Measurements from ENCODE around the gene TPRKB. TPM values are rescaled to one million over a fixed set of nuclear protein-coding genes. Genes with fewer than 3 reads are reported as not detected.
"Not testable (repeated sequence)": the region's sequence is repeated elsewhere in the genome, so short reads cannot be mapped to it uniquely, and the experiment has no call there.

Gene TPRKB
- total RNA-seq, 2 experiments from 2014 or later = 43.7 to 50.0 TPM

DNA sequence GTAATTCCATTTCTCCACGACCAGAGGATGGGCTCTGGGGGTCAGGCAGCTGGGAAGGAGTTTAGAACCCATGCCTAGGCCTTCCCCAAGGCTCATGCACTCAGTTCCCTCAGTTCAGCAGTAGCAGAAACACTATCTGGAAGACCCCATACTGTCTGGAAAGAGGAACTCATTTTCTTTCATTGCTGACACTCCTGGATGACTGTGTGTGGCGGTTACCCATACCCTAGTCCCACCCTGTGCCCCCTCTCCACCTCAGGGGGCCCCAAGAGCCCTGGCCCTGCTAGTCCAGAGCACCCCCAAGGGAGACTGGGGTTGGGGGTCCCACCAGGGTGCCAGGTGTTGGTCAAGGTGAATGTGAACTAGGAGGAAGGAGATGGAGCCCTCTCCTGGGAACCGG is 29.5 kb downstream of the TPRKB start:
- POLR2A ChIA-PET = no interaction called here
- Mint-ChIP-seq H3K9me3 (ENCODE audit: insufficient read depth) (no peaks in the 10 kb centered on the region), H3K27me3 (ENCODE audit: low read depth) (peaks cover 4% of the 10 kb centered on the region), H3K36me3 (ENCODE audit: low read depth) (no peaks in the 10 kb centered on the region), H3K4me1 (ENCODE audit: low read depth) (peaks cover 5% of the 10 kb centered on the region), H3K27ac (no peak overlapping the region), H3K4me3 (no peak overlapping the region)
- DNase-seq (no peak), ATAC-seq (no peak)
- CTCF ChIA-PET = no interaction called here

DNA sequence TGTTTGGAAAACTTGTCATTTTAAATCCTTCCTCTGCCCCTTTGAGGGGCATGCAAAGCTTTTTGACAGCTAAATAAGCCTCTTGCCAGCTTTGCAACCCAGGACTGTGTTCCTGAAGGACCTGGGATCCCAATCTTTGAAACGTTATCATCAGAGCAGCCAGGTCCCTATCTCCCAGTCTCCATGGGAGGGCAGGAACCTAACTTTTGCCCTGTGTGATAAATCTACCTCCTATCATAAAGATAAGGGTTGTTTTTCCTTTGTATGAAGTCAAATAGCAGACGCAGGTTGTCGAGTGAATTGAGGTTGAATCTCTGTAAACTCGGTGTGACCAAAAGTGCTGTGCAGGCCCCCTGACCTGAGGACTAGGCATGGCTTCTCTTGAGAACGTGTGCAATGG is 30.1 kb downstream of the TPRKB start:
- CTCF ChIA-PET = no interaction called here
- H3K27me3 Mint-ChIP-seq (ENCODE audit: low read depth) = peaks cover 4% of the 10 kb centered on the region
- no peaks in the 10 kb centered on the region for H3K9me3 Mint-ChIP-seq (ENCODE audit: insufficient read depth)
- no peak overlapping the region for H3K4me3 Mint-ChIP-seq
- POLR2A ChIA-PET = no interaction called here
- H3K27ac Mint-ChIP-seq = no peak overlapping the region
- ATAC-seq = no peak
- DNase-seq = no peak
- no peaks in the 10 kb centered on the region for H3K36me3 Mint-ChIP-seq (ENCODE audit: low read depth)
- H3K4me1 Mint-ChIP-seq (ENCODE audit: low read depth) = peaks cover 5% of the 10 kb centered on the region

DNA sequence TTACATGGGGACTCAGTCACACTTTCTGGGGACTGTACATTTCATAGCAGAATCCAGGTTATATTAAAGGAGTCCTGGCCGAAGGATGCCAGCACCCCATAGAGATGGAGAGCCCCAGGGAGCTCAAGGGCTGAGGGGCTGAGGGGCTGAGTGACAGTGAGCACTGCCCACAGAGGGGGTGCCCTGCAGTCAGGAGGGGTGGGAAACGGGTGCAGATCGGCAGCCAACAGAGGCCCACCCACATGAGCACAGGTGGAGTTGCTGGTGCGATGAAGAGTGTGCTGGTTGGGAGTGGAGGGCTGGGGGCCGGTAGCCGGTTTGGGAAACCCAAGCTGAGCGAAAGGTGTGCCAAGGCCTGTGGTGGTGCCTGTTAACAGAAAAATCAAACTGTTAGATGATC is 32.1 kb downstream of the TPRKB start:
- Mint-ChIP-seq H3K36me3 (ENCODE audit: low read depth) (no peaks in the 10 kb centered on the region), H3K4me1 (ENCODE audit: low read depth) (peaks cover 5% of the 10 kb centered on the region), H3K4me3 (no peak overlapping the region), H3K9me3 (ENCODE audit: insufficient read depth) (no peaks in the 10 kb centered on the region), H3K27me3 (ENCODE audit: low read depth) (no peaks in the 10 kb centered on the region), H3K27ac (no peak overlapping the region)
- ATAC-seq (no peak), DNase-seq (no peak)
- POLR2A ChIA-PET = no interaction called here
- CTCF ChIA-PET = no interaction called here

DNA sequence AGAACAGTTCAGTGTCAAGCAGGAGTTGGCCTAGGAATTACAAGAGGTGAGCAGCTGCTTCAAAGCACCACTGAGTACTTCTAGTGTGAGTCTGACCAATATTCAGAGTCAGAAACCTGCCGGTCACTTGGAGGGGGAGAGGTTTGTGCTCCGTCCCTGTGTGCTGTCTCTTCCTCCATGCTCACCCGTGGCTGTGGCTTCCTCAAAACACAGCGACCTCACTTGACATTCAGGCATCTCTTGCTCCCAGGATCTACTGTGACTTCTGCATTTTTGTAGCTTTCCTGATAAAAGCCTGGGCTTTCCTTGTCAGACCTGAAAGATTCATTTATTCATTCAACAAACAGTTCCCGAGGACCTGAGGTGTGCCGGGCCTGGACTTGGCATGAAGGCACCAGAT is 32.9 kb downstream of the TPRKB start:
- no peak for DNase-seq
- ChIA-PET CTCF (no interaction called here), POLR2A (no interaction called here)
- Mint-ChIP-seq H3K36me3 (ENCODE audit: low read depth) (no peaks in the 10 kb centered on the region), H3K4me1 (ENCODE audit: low read depth) (peaks cover 5% of the 10 kb centered on the region), H3K27me3 (ENCODE audit: low read depth) (no peaks in the 10 kb centered on the region), H3K9me3 (ENCODE audit: insufficient read depth) (no peaks in the 10 kb centered on the region), H3K27ac (no peak overlapping the region), H3K4me3 (no peak overlapping the region)
- no peak for ATAC-seq

DNA sequence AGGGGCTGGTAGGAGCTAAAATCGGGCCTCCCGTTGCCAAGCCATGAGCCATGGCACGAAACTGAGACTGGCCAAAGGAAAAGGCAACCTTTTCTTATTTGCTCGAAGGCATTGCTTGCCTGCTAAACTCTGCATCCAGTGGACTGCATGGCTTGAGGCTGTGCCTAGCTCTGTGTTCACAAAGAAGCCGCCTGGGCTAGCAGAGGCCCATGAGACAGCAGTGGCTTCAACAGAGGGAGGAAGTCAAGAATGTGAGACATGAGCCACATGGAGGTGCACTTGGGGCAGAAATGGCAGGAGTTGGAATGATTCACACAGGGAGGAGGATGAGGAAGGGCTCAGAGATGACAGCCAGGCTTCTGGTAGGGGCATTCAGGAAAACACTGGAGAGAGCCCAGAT is 33.5 kb downstream of the TPRKB start:
- DNase-seq = no peak

DNA sequence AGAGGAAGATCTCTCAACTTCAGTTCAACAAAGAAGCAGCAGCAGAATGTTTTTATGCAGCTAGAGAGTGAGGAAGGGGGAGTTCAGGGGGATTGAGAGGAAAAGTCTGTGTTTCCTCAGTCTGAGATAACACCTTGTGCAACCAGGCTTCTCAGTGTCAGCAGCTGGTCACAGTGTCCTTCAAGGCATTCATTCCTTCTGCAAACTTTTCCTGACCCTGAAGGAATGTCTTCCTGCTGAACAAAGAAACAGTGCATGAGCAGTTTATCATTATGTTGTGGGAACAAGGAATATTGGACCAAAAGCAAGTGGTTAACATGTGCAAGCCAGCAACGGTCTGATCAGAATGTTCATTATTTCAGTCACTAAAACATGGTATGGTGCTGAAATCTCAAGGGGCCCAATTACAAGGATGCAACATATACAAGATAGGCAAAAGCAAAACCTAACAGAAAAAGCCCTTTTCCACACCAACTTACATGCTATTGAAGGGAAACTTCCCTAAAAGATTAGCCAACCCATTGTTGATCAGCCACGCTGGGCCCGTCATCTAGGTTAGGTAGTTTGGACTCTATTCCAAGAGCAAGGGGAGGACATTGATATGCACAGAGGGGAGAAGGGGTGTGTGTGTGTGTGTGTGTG is 34.2 kb downstream of the TPRKB start:
- H3K4me1 Mint-ChIP-seq (ENCODE audit: low read depth); H3K27ac Mint-ChIP-seq; H3K36me3 Mint-ChIP-seq (ENCODE audit: low read depth); H3K9me3 Mint-ChIP-seq (ENCODE audit: insufficient read depth); H3K27me3 Mint-ChIP-seq (ENCODE audit: low read depth); CTCF ChIA-PET; ATAC-seq; POLR2A ChIA-PET; H3K4me3 Mint-ChIP-seq; DNase-seq: not testable (repeated sequence)

More for the DNA sequence above, 33.5 kb downstream of the TPRKB start:
- Mint-ChIP-seq H3K36me3 (ENCODE audit: low read depth) (no peaks in the 10 kb centered on the region), H3K4me3 (no peak overlapping the region), H3K27me3 (ENCODE audit: low read depth) (no peaks in the 10 kb centered on the region), H3K4me1 (ENCODE audit: low read depth) (peaks cover 5% of the 10 kb centered on the region), H3K9me3 (ENCODE audit: insufficient read depth) (no peaks in the 10 kb centered on the region), H3K27ac (no peak overlapping the region)
- CTCF ChIA-PET = no interaction called here
- POLR2A ChIA-PET = no interaction called here
- no peak for ATAC-seq

DNA sequence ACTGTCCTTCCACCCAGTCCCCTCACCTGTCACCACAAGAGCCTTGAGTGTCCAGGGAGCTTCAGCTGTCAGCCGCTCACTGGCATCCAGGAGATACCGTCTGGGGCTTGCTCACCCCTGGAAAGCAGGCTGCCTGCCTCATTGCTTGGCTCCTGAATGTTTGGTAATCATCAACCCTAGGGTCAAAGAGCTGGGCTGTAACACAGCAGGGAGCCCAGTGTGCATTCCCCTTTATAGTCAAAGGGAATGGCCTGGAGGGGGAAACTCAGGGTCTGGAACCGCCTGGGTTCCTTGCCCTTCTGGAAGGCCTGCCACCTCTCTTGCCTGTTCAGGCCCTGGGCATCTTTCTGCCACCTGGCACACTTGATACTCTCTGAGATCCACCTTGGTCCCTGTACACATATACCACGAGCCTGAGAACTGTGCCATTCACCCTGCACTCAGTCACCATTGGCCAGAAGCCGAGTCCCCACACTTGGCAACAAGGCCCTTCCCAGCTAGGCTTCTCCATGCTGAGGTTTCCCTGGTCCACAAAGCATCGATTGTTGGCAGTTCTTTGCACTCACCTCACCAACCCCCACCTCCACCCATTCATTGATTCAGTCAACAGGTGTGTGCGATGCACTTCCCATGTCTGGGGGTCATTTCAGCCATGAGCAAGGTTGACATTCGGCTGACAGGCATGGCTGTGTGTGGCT is 35.0 kb downstream of the TPRKB start:
- ATAC-seq (no peak), DNase-seq (no peak)
- Mint-ChIP-seq H3K27me3 (ENCODE audit: low read depth) (no peaks in the 10 kb centered on the region), H3K36me3 (ENCODE audit: low read depth) (no peaks in the 10 kb centered on the region), H3K27ac (no peak overlapping the region), H3K4me3 (no peak overlapping the region), H3K9me3 (ENCODE audit: insufficient read depth) (no peaks in the 10 kb centered on the region), H3K4me1 (ENCODE audit: low read depth) (peaks cover 5% of the 10 kb centered on the region)
- CTCF ChIA-PET = no interaction called here
- POLR2A ChIA-PET = no interaction called here

DNA sequence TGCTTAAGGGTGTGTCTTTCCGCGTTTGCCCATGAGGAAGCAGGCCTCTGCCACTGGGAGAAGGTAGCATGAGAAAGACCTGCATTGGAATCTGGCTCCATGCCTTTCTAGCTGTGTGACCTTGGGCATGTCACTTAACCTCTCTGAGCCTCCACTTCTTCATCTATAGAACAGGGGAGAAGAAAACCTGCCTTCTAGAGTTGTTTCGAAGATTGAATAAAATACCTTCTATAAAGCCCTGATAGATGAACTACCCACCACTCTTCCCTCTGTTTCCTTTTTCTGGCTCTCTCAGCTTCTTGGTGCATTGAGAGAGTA is 35.7 kb downstream of the TPRKB start:
- H3K36me3 Mint-ChIP-seq (ENCODE audit: low read depth); H3K27ac Mint-ChIP-seq; H3K9me3 Mint-ChIP-seq (ENCODE audit: insufficient read depth); H3K27me3 Mint-ChIP-seq (ENCODE audit: low read depth); ATAC-seq; DNase-seq; POLR2A ChIA-PET; H3K4me1 Mint-ChIP-seq (ENCODE audit: low read depth); H3K4me3 Mint-ChIP-seq: not testable (repeated sequence)
- CTCF ChIA-PET = interaction anchor here (1.5 kb wide), 1 partner anchor 21 kb away, joined by 3 read pairs; no protein-coding TSS in a partner anchor

DNA sequence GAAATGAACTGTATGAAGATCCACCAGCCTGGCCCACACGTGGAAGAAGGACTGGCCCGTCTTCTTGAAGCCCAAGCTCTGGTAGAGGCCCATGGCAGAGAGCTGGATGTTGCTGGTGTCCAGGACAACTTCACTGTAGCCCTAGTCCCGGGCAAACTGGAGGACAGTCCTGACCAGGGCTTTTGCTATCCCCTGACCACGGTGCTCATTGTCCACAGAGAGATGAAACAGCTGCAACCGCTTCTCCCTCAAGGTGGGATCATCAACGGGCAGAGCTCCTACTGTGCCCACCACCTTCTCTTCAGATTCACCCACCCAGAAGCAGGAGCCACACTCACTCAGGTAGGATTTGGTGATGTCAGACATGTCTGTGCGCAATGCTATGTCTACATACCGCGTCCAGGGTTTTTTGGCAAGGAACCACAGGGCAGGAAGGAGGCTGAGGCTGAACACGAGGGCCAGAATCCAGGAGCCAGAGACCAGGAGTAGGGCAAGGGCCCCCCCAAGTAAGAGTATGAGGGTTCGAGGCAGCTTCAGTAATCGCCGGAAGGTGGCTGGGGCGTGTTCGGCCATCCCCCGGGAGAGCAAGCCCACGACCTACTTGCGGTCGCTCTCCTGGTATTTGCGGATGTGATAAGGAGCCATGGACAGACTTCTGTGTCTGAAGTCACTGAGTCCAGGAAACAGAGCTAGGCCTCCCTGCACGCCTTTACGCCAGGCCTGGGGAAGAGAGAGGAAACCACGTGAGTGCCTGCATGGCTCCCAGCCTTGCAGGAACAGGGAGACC is 36.3 kb downstream of the TPRKB start:
- Mint-ChIP-seq H3K27ac (no peak overlapping the region), H3K36me3 (ENCODE audit: low read depth) (no peaks in the 10 kb centered on the region), H3K27me3 (ENCODE audit: low read depth) (no peaks in the 10 kb centered on the region), H3K9me3 (ENCODE audit: insufficient read depth) (no peaks in the 10 kb centered on the region), H3K4me1 (ENCODE audit: low read depth) (peaks cover 5% of the 10 kb centered on the region), H3K4me3 (no peak overlapping the region)
- ATAC-seq = no peak
- no peak for DNase-seq
- ChIA-PET POLR2A (no interaction called here), CTCF (interaction anchor here (1.5 kb wide), 1 partner anchor 21 kb away, joined by 3 read pairs; no protein-coding TSS in a partner anchor)

DNA sequence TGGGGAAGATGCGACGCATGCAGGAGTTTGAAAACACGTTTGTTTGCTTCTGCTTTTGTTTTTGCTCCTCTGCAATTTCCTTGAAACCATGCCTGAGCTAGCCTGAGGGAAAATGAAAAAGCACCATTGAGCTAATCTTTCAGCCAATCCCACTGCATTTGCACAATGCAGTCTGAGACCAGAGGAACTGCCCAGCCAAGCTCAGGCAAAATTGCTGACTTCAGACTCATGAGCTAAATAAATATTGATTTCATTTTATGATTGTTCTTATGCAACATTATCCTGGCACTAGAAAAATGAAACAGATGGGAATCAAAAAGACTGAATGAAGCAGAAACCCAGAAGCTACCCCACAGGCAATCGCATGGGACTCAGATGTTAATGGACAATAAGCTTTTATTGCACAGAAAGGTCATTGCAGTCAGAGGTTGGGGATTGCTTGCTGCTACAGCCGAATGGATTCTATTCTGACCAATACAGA is 37.0 kb downstream of the TPRKB start:
- no peaks in the 10 kb centered on the region for H3K36me3 Mint-ChIP-seq (ENCODE audit: low read depth)
- no peak overlapping the region for H3K4me3 Mint-ChIP-seq
- H3K9me3 Mint-ChIP-seq (ENCODE audit: insufficient read depth) = no peaks in the 10 kb centered on the region
- no peaks in the 10 kb centered on the region for H3K27me3 Mint-ChIP-seq (ENCODE audit: low read depth)
- peaks cover 5% of the 10 kb centered on the region for H3K4me1 Mint-ChIP-seq (ENCODE audit: low read depth)
- DNase-seq (no peak), ATAC-seq (no peak)
- no peak overlapping the region for H3K27ac Mint-ChIP-seq
- CTCF ChIA-PET = interaction anchor here (1.5 kb wide), 1 partner anchor 20 kb away, joined by 3 read pairs; no protein-coding TSS in a partner anchor
- POLR2A ChIA-PET = no interaction called here

DNA sequence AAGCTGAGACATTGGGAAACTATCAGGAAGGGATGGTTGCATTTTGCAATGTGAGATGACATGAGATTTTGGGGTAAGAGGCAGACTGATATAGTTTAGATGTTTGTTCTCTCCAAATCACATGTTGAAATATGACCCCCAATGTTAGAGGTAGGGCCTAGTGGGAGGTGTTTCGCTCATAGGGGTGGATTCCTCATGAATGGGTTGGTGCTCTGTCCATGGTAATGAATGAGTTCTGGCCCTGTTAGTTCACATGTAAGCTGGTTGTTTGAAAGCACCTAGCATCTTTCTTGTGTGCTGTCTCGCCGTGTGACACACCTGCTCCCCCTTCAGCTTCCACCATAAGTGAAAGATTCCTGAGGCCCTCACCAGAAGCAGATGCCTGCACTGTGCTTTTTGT is 37.7 kb downstream of the TPRKB start:
- H3K27ac Mint-ChIP-seq = no peak overlapping the region
- no peaks in the 10 kb centered on the region for H3K9me3 Mint-ChIP-seq (ENCODE audit: insufficient read depth)
- CTCF ChIA-PET = no interaction called here
- no peak for DNase-seq
- no peaks in the 10 kb centered on the region for H3K27me3 Mint-ChIP-seq (ENCODE audit: low read depth)
- no peak overlapping the region for H3K4me3 Mint-ChIP-seq
- ATAC-seq = no peak
- POLR2A ChIA-PET = no interaction called here
- peaks cover under 1% of the 10 kb centered on the region for H3K4me1 Mint-ChIP-seq (ENCODE audit: low read depth)
- H3K36me3 Mint-ChIP-seq (ENCODE audit: low read depth) = no peaks in the 10 kb centered on the region

DNA sequence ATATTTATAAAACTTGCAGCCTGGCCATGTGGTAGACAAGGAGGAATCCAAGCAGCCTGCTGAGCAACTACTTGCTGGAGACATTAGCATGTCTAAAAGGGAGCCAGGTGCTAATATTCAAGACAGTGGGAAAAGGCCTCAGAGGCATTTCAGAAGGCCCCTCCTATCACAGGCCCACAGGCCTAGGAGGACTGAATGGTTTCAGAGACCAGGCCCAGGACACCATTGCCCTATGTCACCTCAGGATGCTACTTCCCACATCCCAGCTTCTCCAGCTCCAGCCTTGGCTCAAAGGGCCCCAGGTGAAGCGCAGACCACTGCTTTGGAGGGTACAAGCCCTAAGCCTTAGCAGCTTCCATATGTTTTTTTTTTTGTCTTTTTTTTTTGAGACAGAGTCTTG is 39.0 kb downstream of the TPRKB start:
- Mint-ChIP-seq H3K36me3 (ENCODE audit: low read depth) (no peaks in the 10 kb centered on the region), H3K4me3 (no peak overlapping the region), H3K4me1 (ENCODE audit: low read depth) (no peaks in the 10 kb centered on the region), H3K27ac (no peak overlapping the region), H3K27me3 (ENCODE audit: low read depth) (no peaks in the 10 kb centered on the region), H3K9me3 (ENCODE audit: insufficient read depth) (no peaks in the 10 kb centered on the region)
- no peak for DNase-seq
- ChIA-PET CTCF (interaction anchor here (1.1 kb wide), 1 partner anchor 8 kb away, joined by 3 read pairs; no protein-coding TSS in a partner anchor), POLR2A (no interaction called here)
- no peak for ATAC-seq

Data from activated CD8-positive, alpha-beta T cell treated with anti-CD3 and anti-CD28 coated beads, Interleukin-2, amount 10 ng/mL, durations not matched to agents 7 days and 5 days (primary cell).